Embryonic facial prominence (tissue), 1 donor: ENCODE results near the gene PPARA.
"Not testable (repeated sequence)": the region's sequence is repeated elsewhere in the genome, so short reads cannot be mapped to it uniquely, and the experiment has no call there.

Experiments used
- DNase-seq: peaks from one replicate; pipeline ENCODE4 v3.0.0-alpha.2; 2016; ENCODE audit errors: extremely low spot score

Gene PPARA

GRCh38 chr22:46169628-46170027 is 19.3 kb downstream of the PPARA start:
- DNase-seq, result no peak

DNA sequence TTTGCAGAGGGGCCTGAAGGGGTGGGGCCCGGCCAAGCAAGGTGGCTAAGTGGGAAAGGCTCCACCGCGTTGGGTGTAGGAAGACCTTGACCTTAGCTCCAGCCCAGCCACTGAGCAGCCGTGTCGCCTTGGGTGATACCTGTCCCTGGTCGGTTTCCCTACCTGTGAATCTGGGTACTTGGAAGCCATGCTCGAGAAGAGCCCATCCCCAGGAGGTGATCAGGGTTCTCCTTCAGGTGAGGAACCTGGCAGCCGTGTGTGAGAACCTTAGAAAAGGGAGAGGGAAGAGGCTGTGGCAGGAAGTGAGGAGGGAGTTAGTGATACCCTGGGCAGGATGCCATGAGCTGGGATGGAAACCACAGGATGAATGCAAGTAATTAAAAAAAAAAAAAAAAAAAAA is 21.6 kb downstream of the PPARA start:
- DNase-seq, result no peak

DNA sequence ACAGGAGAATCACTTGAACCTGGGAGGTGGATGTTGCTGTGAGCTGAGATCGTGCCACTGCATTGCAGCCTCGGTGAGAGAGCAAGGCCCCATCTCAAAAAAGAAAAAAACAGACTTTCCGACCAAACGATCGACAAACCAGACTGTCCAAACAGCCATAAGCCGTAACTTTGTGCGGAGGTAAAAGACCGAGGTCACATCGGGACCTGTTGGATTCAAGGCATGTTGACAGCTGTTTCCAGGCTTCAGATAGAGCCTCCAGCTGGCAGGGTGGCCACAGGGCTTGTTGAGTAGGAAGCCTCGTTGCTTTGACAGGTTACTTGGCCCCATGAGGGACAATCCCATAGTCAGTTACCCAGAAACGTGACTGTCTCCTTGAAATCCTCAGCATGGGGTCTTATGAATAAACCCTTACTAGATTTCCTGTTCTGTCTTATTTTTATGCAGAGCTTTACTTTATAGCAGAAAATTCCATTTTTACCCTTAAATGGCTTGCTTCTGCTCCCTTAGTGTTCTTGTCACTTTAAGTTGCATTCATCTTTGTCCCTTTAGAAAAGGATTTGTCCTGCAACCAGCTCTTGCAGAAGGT is 22.3 kb downstream of the PPARA start:
- no peak for DNase-seq

DNA sequence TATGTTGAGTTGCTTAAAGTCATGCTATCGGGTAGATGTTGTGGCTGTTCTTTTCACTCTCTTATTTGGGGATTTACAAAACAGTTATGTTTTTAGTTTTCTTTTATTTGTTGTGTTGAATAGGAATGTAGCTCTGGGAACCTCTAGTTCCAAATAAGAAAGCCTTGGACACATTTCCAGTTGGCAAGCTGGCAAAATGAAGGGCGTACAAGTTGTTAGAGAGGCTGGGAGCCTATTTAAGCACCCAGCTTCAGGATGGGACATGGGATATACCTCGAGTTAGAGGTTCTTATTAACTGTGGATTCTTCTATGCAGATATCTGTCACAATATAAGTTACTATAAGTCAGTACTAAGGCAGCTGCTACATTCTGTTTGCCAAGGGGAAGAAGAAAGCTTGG is 22.8 kb downstream of the PPARA start:
- no peak for DNase-seq

- DNase-seq, result no peak
These were observed 25.3 kb downstream of the PPARA start for GRCh38 chr22:46175631-46176030.

- no peak for DNase-seq
These were observed 26.2 kb downstream of the PPARA start for GRCh38 chr22:46176508-46177003.

- DNase-seq, result no peak
These were observed 28.6 kb downstream of the PPARA start for GRCh38 chr22:46178755-46179505.

DNA sequence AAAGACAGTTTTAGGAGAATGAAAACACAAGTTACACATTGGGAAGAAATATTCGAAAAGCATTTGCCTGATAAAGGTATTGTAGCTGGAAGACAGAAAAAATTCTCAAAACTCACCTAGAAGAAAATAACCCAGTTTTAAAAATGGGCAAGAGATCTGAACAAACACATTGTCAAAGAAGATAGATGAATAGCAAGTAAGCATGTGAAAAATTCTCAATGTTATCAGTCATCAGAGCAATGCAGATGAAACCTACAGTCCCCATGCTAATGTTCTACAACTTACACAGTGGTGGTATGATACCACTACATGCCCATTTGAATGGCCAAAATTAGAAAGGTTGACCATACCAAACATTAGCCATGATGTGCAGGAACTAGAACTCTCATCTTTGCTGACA is 29.4 kb downstream of the PPARA start:
- no peak for DNase-seq

DNA sequence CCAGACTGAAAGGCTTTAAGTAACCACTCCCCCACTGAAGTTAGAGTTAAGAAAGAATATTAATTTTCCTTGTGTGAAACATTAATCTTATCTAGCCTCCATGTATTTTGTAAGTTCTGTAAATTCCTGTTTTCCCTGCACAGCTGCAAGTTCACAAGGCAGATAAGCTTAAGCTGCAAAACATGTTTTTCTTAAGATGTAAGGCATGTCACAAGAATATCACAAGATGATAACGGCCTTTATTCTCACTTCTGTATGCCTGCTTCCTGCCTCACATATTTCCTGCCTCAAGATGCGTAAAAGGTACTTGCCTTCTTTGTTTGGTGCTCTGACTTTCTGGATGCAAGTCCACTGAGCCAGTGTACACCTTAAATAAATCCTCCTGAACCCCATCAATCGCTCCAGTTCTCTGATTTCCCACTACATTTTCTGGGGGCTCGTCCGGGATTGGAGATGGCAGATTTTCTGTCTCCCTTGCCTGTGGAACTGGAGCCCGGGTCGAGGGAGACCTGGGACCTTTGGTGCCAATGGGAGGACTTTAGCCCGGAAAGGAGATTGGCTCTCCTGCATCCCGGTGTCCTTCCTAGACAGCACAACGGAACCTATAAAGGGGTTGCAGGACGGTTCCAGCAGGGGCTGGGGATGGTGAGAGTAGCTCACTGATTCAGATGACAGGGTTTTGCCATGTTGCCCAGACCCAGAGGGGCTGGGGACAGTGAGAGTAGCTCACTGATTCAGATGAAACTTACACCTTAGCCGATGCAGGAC is 30.2 kb downstream of the PPARA start:
- DNase-seq, result no peak

DNA sequence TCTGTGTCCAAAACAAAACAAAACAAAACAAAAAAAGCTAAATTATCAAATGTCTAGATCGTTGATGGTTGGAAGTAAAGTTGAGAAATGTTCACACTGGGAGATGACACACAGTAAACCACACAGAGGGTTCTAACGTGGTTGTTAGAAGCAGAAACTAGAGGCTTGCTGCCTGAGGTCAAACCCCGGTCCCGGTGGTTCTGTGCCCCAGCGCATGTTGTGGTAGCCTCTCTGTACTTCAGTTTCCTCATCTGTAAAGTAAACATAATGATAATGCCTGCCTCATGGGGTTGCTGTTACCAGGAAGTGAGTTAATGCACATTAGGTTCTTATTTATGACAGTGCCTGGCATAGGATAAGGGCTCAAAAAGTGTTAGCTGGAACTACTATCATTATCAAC is 33.4 kb downstream of the PPARA start:
- no peak for DNase-seq

GRCh38 chr22:46185283-46185682 is 35.0 kb downstream of the PPARA start:
- no peak for DNase-seq

- no peak for DNase-seq
These were observed 37.5 kb downstream of the PPARA start for GRCh38 chr22:46187862-46188261.

DNA sequence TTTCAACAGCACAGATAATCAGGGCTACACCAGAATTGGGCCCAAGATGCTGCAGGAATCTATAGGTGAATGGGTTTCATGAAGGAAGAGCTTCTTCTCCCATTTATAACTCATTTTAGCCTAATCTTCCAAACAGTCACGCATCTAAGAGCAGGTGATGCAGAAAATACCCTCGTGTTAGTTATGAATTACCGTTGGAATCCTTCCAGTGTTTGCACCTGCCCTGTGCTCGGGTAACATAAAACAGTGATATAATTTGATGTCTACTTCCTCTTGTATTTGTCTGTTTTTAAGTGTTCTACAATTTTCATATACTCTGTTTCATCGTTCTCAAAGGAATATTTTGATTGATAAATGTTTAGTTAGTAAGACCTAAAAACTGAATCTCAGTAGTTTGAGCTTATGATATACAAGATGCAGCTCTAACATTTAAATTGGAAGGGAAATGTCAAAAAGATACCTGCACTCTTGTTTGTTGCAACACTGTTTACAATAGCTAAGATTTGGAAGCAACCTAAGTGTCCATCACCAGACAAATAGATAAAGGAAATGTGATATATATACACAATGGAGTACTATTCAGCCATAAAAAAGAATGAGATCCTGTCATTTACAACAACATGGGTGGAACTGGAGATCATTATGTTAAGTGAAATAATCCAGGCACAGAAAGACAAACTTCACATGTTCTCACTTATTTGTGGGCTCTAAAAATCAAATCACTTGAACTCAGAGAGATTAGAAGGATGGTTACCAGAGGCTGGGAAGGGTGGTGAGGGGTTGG is 42.1 kb downstream of the PPARA start:
- DNase-seq, result no peak

GRCh38 chr22:46193898-46194310 is 43.6 kb downstream of the PPARA start:
- DNase-seq, result no peak

- no peak for DNase-seq
These were observed 45.3 kb downstream of the PPARA start for GRCh38 chr22:46195487-46196165.

GRCh38 chr22:46196278-46196677 is 46.0 kb downstream of the PPARA start:
- DNase-seq, result no peak

- no peak for DNase-seq
These were observed 47.9 kb downstream of the PPARA start for GRCh38 chr22:46198274-46198673.

DNA sequence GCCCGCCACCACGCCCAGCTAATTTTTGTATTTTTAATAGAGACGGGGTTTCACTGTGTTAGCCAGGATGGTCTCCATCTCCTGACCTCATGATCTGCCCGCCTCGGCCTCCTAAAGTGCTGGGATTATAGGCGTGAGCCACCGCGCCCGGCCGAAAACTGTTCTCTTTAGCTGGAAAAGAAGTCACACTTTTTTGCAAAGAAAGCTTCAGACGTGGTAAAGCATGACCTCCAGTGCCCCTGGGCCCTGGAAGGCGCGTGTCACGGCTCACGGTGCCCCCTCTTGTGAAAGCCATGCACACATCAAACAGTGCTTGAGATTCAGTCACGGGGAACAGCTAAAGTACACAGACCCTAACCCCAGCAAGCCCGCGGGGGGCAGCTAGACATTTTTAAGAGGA is 48.5 kb downstream of the PPARA start:
- not testable (repeated sequence) for DNase-seq

DNA sequence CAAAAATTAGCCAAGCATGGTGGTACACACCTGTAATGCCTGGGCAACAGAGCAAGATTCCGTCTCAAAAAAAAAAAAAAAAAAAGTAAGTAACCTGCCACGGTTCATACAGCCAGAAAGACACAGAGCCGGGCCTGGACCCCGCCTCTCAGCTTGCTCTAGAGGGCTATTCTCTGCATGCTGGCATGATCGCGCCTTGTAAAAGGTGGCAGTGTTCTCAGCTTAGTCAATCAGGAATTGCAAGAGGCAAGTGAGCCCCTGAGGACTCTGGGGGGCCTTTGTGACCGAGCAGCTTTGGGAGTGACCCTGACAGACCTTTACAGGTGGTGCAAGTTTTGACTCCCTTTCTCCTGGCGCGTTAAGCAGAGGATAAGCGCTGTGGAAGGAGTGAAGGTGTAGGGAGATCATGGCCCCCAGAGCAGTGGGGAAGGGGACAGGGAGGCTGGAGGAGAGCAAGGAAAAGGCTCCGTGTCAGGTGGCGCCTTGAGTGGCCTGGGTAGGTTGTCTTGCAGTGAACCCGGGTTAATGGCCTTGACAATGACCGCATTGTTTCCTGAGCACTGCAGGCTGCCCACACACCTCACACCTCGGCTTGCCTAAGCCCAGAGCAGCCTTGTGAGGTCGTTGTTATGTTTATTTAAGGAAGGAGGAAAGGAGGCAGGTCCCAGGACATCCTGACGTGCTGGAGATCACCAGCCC is 50.9 kb downstream of the PPARA start:
- DNase-seq, result no peak

- no peak for DNase-seq
These were observed 52.7 kb downstream of the PPARA start for GRCh38 chr22:46202897-46203600.
